Activated CD4-positive, alpha-beta T cell treated with anti-CD3 and anti-CD28 coated beads for 24 hours (primary cell): ENCODE results near the gene GPR21.

Experiments used
- DNase-seq, 2 donors: peaks; one replicate each; pipeline ENCODE4 v3.0.0-alpha.2; 2020; ENCODE audit warnings: low read depth in 2 of 2

GPR21 gene

GRCh38 chr9:123063896-123064295, 30.4 kb downstream of the GPR21 start:
- no peak for DNase-seq

GRCh38 chr9:123064716-123065115, 31.2 kb downstream of the GPR21 start:
- no peak for DNase-seq

- no peak for DNase-seq
Measured at GRCh38 chr9:123065196-123065595, 31.7 kb downstream of the GPR21 start.

GRCh38 chr9:123067136-123067535, 33.7 kb downstream of the GPR21 start:
- DNase-seq = no peak

- no peak for DNase-seq
Measured at GRCh38 chr9:123069010-123069481, 35.6 kb downstream of the GPR21 start.

- no peak for DNase-seq
Measured at GRCh38 chr9:123070198-123070597, 36.7 kb downstream of the GPR21 start.

GRCh38 chr9:123072407-123072995, 39.0 kb downstream of the GPR21 start:
- DNase-seq = no peak

- no peak for DNase-seq
Measured at GRCh38 chr9:123073441-123073840, 40.0 kb downstream of the GPR21 start.

- DNase-seq = no peak
Measured at GRCh38 chr9:123073991-123074422, 40.5 kb downstream of the GPR21 start.

- no peak for DNase-seq
Measured at GRCh38 chr9:123074628-123075027, 41.2 kb downstream of the GPR21 start.

- no peak for DNase-seq
Measured at GRCh38 chr9:123080444-123080843, 47.0 kb downstream of the GPR21 start.

GRCh38 chr9:123081824-123082223, 48.4 kb downstream of the GPR21 start:
- DNase-seq = no peak

GRCh38 chr9:123083680-123084079, 50.2 kb downstream of the GPR21 start:
- DNase-seq = no peak

- DNase-seq = no peak
Measured at GRCh38 chr9:123084256-123084655, 50.8 kb downstream of the GPR21 start.
